ENCODE measurements around the gene MYRF. TPM values are rescaled to one million over a fixed set of nuclear protein-coding genes. Genes with fewer than 3 reads are reported as not detected.

Gene MYRF
- total RNA-seq, 1 experiment from 2014 or later = 91.4 TPM

DNA sequence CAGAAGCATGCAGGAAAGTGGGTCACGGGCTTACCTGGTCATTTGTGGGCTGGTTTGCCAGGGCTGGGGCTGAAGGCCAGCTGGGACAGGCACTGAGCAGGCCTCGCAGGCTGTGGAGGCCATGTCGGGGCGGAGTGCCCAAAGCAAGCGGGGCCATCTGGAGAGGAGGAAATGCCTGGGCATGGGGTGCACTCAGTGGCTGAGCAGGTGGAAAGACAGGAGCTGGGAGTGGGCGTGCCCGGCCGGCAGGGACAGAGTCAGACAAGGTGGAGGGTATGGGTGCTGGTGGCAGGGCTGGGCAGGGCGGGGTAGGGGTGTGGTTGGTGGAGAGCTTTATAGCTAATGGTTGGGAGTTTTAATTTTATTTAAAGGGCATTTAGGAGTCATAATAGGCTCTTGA lies 44.9 kb upstream of the MYRF start:
- intact Hi-C loops (cut with micrococcal nuclease; ENCODE audit: unreplicated experiment) = no loop called here
- Mint-ChIP-seq H3K9me3 (ENCODE audit: low read depth, unreplicated experiment) (no peaks in the 10 kb centered on the region), H3K4me3 (ENCODE audit: low read depth, unreplicated experiment) (no peak overlapping the region), H3K27ac (ENCODE audit: unreplicated experiment) (no peak overlapping the region), H3K27me3 (ENCODE audit: unreplicated experiment) (no peaks in the 10 kb centered on the region), H3K36me3 (ENCODE audit: insufficient read depth, unreplicated experiment) (no peaks in the 10 kb centered on the region), H3K4me1 (ENCODE audit: low read depth, unreplicated experiment) (peaks cover 10% of the 10 kb centered on the region)
- peak; percentile 17 for DNase-seq
- CTCF ChIA-PET = interaction anchor here (0.6 to 0.7 kb wide), 2 partner anchors 24 to 765 kb away, joined by 4 read pairs; no protein-coding TSS in a partner anchor
- no TSS peak for BruUV-seq (replicated peaks)
- TF ChIP-seq, protein P1, sequence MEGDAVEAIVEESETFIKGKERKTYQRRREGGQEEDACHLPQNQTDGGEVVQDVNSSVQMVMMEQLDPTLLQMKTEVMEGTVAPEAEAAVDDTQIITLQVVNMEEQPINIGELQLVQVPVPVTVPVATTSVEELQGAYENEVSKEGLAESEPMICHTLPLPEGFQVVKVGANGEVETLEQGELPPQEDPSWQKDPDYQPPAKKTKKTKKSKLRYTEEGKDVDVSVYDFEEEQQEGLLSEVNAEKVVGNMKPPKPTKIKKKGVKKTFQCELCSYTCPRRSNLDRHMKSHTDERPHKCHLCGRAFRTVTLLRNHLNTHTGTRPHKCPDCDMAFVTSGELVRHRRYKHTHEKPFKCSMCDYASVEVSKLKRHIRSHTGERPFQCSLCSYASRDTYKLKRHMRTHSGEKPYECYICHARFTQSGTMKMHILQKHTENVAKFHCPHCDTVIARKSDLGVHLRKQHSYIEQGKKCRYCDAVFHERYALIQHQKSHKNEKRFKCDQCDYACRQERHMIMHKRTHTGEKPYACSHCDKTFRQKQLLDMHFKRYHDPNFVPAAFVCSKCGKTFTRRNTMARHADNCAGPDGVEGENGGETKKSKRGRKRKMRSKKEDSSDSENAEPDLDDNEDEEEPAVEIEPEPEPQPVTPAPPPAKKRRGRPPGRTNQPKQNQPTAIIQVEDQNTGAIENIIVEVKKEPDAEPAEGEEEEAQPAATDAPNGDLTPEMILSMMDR (IDR thresholded peaks at IDR 0.05; ENCODE audit: unreplicated experiment) = no peak

DNA sequence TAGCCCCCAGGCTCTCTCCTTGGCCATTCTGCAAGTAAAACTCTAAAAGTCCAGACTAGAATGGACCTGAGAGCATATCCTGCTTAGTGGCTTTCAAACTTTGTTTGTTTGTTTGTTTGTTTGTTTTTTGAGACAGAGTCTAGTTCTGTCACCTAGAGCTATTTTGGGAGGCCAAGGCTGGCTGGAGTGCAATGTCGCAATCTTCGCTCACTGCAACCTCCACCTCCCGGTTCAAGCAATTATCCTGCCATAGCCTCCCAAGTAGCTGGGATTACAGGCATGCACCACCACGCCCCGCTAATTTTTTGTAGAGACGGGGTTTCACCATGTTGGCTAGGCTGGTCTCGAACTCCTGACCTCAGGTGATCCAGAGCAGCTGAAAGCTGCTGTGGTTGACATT lies 43.3 kb upstream of the MYRF start:
- BruUV-seq (replicated peaks) = no TSS peak
- CTCF ChIA-PET = interaction anchor here (0.6 kb wide), 1 partner anchor 262 kb away, joined by 5 read pairs; no protein-coding TSS in a partner anchor
- intact Hi-C loops (cut with micrococcal nuclease; ENCODE audit: unreplicated experiment) = no loop called here

DNA sequence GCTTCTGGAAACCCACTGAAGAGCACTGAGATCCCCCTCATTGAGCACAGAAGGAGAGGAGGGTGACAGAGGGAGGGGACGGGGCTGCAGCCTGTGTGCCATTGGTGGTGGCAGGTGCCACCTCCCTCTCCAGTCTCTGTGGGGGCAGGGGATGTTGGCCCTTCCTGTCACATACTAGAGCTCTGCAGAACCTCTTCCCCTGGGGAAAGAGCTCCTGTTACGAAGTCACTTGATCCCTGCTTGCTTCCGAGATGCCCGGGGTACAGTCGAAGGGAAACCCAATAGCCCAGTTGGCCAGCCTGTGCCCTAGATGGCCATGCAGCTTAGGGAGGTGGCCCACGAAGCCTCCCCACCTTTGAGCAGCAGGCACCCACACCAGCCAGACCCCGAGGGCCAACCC lies 42.9 kb upstream of the MYRF start:
- no TSS peak for BruUV-seq (replicated peaks)
- DNase-seq = no peak
- no peaks in the 10 kb centered on the region for H3K27me3 Mint-ChIP-seq (ENCODE audit: unreplicated experiment)
- CTCF ChIA-PET = interaction anchor here (0.6 kb wide), 1 partner anchor 8 kb away, joined by 3 read pairs; no protein-coding TSS in a partner anchor
- no peaks in the 10 kb centered on the region for H3K36me3 Mint-ChIP-seq (ENCODE audit: insufficient read depth, unreplicated experiment)
- peaks cover 10% of the 10 kb centered on the region for H3K4me1 Mint-ChIP-seq (ENCODE audit: low read depth, unreplicated experiment)
- H3K9me3 Mint-ChIP-seq (ENCODE audit: low read depth, unreplicated experiment) = no peaks in the 10 kb centered on the region
- TF ChIP-seq, protein P1 (IDR thresholded peaks at IDR 0.05; ENCODE audit: unreplicated experiment) = no peak
- H3K4me3 Mint-ChIP-seq (ENCODE audit: low read depth, unreplicated experiment) = no peak overlapping the region
- intact Hi-C loops (cut with micrococcal nuclease; ENCODE audit: unreplicated experiment) = no loop called here
- no peak overlapping the region for H3K27ac Mint-ChIP-seq (ENCODE audit: unreplicated experiment)

More for the DNA sequence above, 43.3 kb upstream of the MYRF start:
- Mint-ChIP-seq H3K9me3 (ENCODE audit: low read depth, unreplicated experiment) (no peaks in the 10 kb centered on the region), H3K27ac (ENCODE audit: unreplicated experiment) (no peak overlapping the region), H3K27me3 (ENCODE audit: unreplicated experiment) (no peaks in the 10 kb centered on the region), H3K4me3 (ENCODE audit: low read depth, unreplicated experiment) (no peak overlapping the region), H3K4me1 (ENCODE audit: low read depth, unreplicated experiment) (peaks cover 10% of the 10 kb centered on the region), H3K36me3 (ENCODE audit: insufficient read depth, unreplicated experiment) (no peaks in the 10 kb centered on the region)
- no peak for DNase-seq
- TF ChIP-seq, protein P1 (IDR thresholded peaks at IDR 0.05; ENCODE audit: unreplicated experiment) = no peak

DNA sequence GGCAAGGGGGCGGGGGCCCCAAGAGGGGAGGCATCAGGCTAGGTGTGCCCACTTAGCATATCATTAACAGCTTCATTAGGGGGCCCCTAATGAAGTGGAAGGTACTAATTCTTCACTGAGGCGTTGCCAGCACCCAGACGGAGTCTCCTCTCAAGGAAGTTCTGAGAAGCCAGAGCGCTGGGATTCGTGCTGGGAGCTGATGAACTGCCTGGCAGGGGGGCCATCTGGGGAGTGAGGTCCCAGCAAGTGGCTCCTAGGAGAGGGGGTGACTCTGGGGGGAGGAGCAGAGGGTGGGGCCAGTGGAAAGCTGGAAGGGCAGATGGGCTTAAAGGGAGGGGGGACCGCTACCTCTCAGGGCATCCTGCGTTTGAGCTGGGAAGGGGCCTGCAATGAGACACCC lies 42.4 kb upstream of the MYRF start:
- CTCF ChIA-PET = interaction anchor here (0.6 kb wide), 1 partner anchor 8 kb away, joined by 3 read pairs; no protein-coding TSS in a partner anchor
- H3K27ac Mint-ChIP-seq (ENCODE audit: unreplicated experiment) = no peak overlapping the region
- BruUV-seq (replicated peaks) = no TSS peak
- H3K27me3 Mint-ChIP-seq (ENCODE audit: unreplicated experiment) = no peaks in the 10 kb centered on the region
- no peaks in the 10 kb centered on the region for H3K36me3 Mint-ChIP-seq (ENCODE audit: insufficient read depth, unreplicated experiment)
- TF ChIP-seq, protein P1 (IDR thresholded peaks at IDR 0.05; ENCODE audit: unreplicated experiment) = no peak
- intact Hi-C loops (cut with micrococcal nuclease; ENCODE audit: unreplicated experiment) = no loop called here
- peaks cover 10% of the 10 kb centered on the region for H3K4me1 Mint-ChIP-seq (ENCODE audit: low read depth, unreplicated experiment)
- no peaks in the 10 kb centered on the region for H3K9me3 Mint-ChIP-seq (ENCODE audit: low read depth, unreplicated experiment)
- DNase-seq = no peak
- no peak overlapping the region for H3K4me3 Mint-ChIP-seq (ENCODE audit: low read depth, unreplicated experiment)
